HEK293T (cell line): ENCODE data around the gene SAMMSON.

Experiments used
- ARNT ChIP-seq: fragments of 450-650 bp; IDR thresholded peaks from 2 replicates; pipeline ENCODE4 v1.6.1; 2017; ENCODE audit warnings: mild to moderate bottlenecking
- BHLHE40 ChIP-seq: fragments of 450-650 bp; IDR thresholded peaks from 2 replicates; pipeline ENCODE4 v1.6.1; 2016; ENCODE audit warnings: mild to moderate bottlenecking, moderate library complexity, borderline replicate concordance
- CTBP1 ChIP-seq: fragments of 450-650 bp; IDR thresholded peaks from 2 replicates; pipeline ENCODE4 v1.6.1; 2016; ENCODE audit warnings: borderline replicate concordance
- ELF4 ChIP-seq: fragments of 450-650 bp; IDR thresholded peaks from 2 replicates; pipeline ENCODE4 v1.6.1; 2017; ENCODE audit warnings: antibody characterized with exemption
- FOXA1 ChIP-seq: fragments of 450-650 bp; IDR thresholded peaks from 2 replicates; pipeline ENCODE4 v1.6.1; 2016; ENCODE audit warnings: mild to moderate bottlenecking
- FOXK2 ChIP-seq: fragments of 450-650 bp; IDR thresholded peaks from 2 replicates; pipeline ENCODE4 v1.6.1; 2016; ENCODE audit warnings: mild to moderate bottlenecking
- FOXM1 ChIP-seq: fragments of 450-650 bp; IDR thresholded peaks from 2 replicates; pipeline ENCODE4 v1.6.1; 2017; ENCODE audit warnings: mild to moderate bottlenecking, borderline replicate concordance
- HDGF ChIP-seq: fragments of 450-650 bp; IDR thresholded peaks from 2 replicates; pipeline ENCODE4 v1.6.1; 2017; ENCODE audit warnings: antibody characterized with exemption, borderline replicate concordance
- L3MBTL2 ChIP-seq: fragments of 450-650 bp; conservative IDR thresholded peaks from 2 replicates; pipeline ENCODE4 v1.6.1; 2016; ENCODE audit warnings: mild to moderate bottlenecking
- NFRKB ChIP-seq: fragments of 450-650 bp; IDR thresholded peaks from 2 replicates; pipeline ENCODE4 v1.6.1; 2016; ENCODE audit warnings: mild to moderate bottlenecking, moderate library complexity
- SP1 ChIP-seq: fragments of 450-650 bp; IDR thresholded peaks from 2 replicates; pipeline ENCODE4 v1.6.1; 2017
- SUZ12 ChIP-seq: fragments of 450-650 bp; IDR thresholded peaks from 2 replicates; pipeline ENCODE4 v1.6.1; 2016; ENCODE audit warnings: mild to moderate bottlenecking
- TARDBP ChIP-seq: fragments of 450-650 bp; IDR thresholded peaks from 2 replicates; pipeline ENCODE4 v1.6.1; 2016
- ZNF384 ChIP-seq: fragments of 450-650 bp; IDR thresholded peaks from 2 replicates; pipeline ENCODE4 v1.6.1; 2016

- TF ChIP-seq NFRKB = no peak
- no peak for TF ChIP-seq HDGF
- no peak for TF ChIP-seq FOXM1
- no peak for TF ChIP-seq SUZ12
- no peak for TF ChIP-seq ZNF384
- TF ChIP-seq ARNT = no peak
- no peak for TF ChIP-seq SP1
- no peak for TF ChIP-seq BHLHE40
- no peak for TF ChIP-seq FOXK2
- no peak for TF ChIP-seq CTBP1
- TF ChIP-seq TARDBP = no peak
- TF ChIP-seq FOXA1 = no peak
- TF ChIP-seq ELF4 = no peak
- TF ChIP-seq L3MBTL2 = no peak
These were observed 56.5 kb downstream of the SAMMSON start for GRCh38 chr3:70056081-70056480.
